ENCODE results near the gene GP9.

DNA sequence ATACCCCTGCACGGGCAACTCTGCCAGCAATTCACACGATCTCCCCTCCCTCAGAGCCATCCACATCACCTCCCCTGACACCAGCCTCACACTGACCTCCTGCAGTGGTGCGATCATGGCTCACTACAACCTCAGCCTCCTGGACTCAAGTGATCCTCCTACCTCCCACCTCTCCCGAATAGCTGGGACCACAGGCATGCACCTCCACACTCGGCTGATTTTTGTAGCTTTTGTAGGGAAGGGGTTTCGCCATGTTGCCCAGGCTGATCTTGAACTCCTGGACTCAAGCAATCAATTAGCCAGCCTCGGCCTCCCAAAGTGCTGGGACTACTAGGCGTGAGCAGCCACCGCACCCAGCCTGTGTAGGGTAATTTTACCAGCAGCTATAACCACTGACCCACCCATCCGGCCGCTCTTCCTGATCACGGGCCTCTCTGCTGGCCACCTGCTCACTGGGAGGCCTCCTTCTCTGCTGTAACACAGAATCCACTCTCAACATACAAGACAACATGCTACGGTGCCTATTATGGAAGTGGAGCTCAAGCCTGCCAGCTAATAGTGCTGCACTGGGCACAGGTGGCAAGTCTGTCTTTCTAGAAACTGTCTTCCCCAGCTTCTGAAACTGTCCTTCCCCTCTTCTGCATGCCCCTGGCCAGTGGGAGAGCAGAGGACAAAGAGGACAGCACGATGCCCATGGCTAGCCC lies 4.6 kb downstream of the GP9 start:
- TF ChIP-seq NBN (IDR thresholded peaks at IDR 0.05; ENCODE audit: low read depth) (no peak), CTCF (IDR thresholded peaks at IDR 0.05 in 2 of 3, conservative IDR thresholded peaks at IDR 0.05 in 1 of 3; ENCODE audit: insufficient read depth in 2 of 3, low read depth in 1 of 3, low read length in 3 of 3) (no peak), POLR2A (conservative IDR thresholded peaks at IDR 0.05) (no peak), RFX5 (IDR thresholded peaks at IDR 0.05; ENCODE audit: low read depth, low read length) (no peak), CHD4 (IDR thresholded peaks at IDR 0.05; ENCODE audit: insufficient read depth, insufficient replicate concordance, low read depth, low read length, poor library complexity, severe bottlenecking) (no peak)
- TF ChIP-seq, protein P1, sequence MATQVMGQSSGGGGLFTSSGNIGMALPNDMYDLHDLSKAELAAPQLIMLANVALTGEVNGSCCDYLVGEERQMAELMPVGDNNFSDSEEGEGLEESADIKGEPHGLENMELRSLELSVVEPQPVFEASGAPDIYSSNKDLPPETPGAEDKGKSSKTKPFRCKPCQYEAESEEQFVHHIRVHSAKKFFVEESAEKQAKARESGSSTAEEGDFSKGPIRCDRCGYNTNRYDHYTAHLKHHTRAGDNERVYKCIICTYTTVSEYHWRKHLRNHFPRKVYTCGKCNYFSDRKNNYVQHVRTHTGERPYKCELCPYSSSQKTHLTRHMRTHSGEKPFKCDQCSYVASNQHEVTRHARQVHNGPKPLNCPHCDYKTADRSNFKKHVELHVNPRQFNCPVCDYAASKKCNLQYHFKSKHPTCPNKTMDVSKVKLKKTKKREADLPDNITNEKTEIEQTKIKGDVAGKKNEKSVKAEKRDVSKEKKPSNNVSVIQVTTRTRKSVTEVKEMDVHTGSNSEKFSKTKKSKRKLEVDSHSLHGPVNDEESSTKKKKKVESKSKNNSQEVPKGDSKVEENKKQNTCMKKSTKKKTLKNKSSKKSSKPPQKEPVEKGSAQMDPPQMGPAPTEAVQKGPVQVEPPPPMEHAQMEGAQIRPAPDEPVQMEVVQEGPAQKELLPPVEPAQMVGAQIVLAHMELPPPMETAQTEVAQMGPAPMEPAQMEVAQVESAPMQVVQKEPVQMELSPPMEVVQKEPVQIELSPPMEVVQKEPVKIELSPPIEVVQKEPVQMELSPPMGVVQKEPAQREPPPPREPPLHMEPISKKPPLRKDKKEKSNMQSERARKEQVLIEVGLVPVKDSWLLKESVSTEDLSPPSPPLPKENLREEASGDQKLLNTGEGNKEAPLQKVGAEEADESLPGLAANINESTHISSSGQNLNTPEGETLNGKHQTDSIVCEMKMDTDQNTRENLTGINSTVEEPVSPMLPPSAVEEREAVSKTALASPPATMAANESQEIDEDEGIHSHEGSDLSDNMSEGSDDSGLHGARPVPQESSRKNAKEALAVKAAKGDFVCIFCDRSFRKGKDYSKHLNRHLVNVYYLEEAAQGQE (IDR thresholded peaks at IDR 0.05; ENCODE audit: borderline replicate concordance): no peak
- TF ChIP-seq, protein P1 (CRISPR knock-in tag; IDR thresholded peaks at IDR 0.05; ENCODE audit: low read depth): no peak
